Loucy (cell line): Measurements from ENCODE around the gene ZFP36.
A peak's percentile ranks its signal among the peaks of the same experiment; 100 is the strongest.
"Not testable (repeated sequence)": the region's sequence is repeated elsewhere in the genome, so short reads cannot be mapped to it uniquely, and the experiment has no call there.

Experiments used
- H2AFZ ChIP-seq: fragments of 200-600 bp; sonication (generic); 2 replicates; pipeline ENCODE4 v1.6.0; 2016; ENCODE audit warnings: antibody characterized with exemption, mild to moderate bottlenecking, low read length, moderate library complexity
- H3F3A ChIP-seq: fragments of 200-600 bp; 2 replicates; pipeline ENCODE4 v1.6.0; 2016; ENCODE audit warnings: antibody characterized with exemption, low read depth, mild to moderate bottlenecking
- H3K27me3 ChIP-seq: fragments of 200-600 bp; sonication (generic); 2 replicates; pipeline ENCODE4 v1.6.1; 2014; ENCODE audit warnings: low read length, mild to moderate bottlenecking; ENCODE audit not compliant: insufficient read depth, poor library complexity, severe bottlenecking
- H3K36me3 ChIP-seq: fragments of 200-600 bp; sonication (generic); 2 replicates; pipeline ENCODE4 v1.6.1; 2016; ENCODE audit warnings: low read length; ENCODE audit not compliant: insufficient read depth
- H3K4me1 ChIP-seq: fragments of 200-600 bp; sonication (generic); 2 replicates; pipeline ENCODE4 v1.5.1; 2014; ENCODE audit warnings: low read length, mild to moderate bottlenecking; ENCODE audit not compliant: insufficient read depth, poor library complexity, severe bottlenecking
- H3K4me2 ChIP-seq: fragments of 200-600 bp; sonication (generic); 2 replicates; pipeline ENCODE4 v1.6.0; 2014; ENCODE audit warnings: antibody characterized with exemption, low read length, low read depth, mild to moderate bottlenecking; ENCODE audit not compliant: poor library complexity, severe bottlenecking
- H3K4me3 ChIP-seq: fragments of 200-600 bp; sonication (generic); 2 replicates; pipeline ENCODE4 v1.5.1; 2014; ENCODE audit warnings: low read length, mild to moderate bottlenecking, mixed read lengths; ENCODE audit not compliant: poor library complexity, severe bottlenecking
- H3K79me2 ChIP-seq: fragments of 200-600 bp; sonication (generic); 2 replicates; pipeline ENCODE4 v1.6.1; 2014; ENCODE audit warnings: low read length; ENCODE audit not compliant: insufficient read depth
- H3K9ac ChIP-seq: fragments of 200-600 bp; sonication (generic); 2 replicates; pipeline ENCODE4 v1.6.0; 2014; ENCODE audit warnings: mild to moderate bottlenecking, low read depth, low read length, moderate library complexity; ENCODE audit not compliant: poor library complexity, severe bottlenecking
- H3K9me2 ChIP-seq: fragments of 200-600 bp; sonication (generic); replicated peaks from 2 replicates; pipeline ENCODE4 v1.6.1; 2016; ENCODE audit warnings: low read depth, low read length, mixed read lengths
- H3K9me3 ChIP-seq: fragments of 200-600 bp; sonication (generic); 2 replicates; pipeline ENCODE4 v1.6.1; 2014; ENCODE audit warnings: mild to moderate bottlenecking, antibody characterized with exemption, low read length, low read depth; ENCODE audit not compliant: insufficient read depth
- H4K20me1 ChIP-seq: fragments of 200-600 bp; sonication (generic); 2 replicates; pipeline ENCODE4 v1.6.0; 2014; ENCODE audit warnings: antibody characterized with exemption, low read length, mild to moderate bottlenecking; ENCODE audit not compliant: insufficient read depth, poor library complexity, severe bottlenecking
- EZH2phosphoT487 ChIP-seq: fragments of 200-600 bp; IDR thresholded peaks from 2 replicates; pipeline ENCODE4 v1.6.1; 2018; ENCODE audit warnings: antibody characterized with exemption, mild to moderate bottlenecking, moderate library complexity, borderline replicate concordance
- TF ChIP-seq, protein P1 (sequence below): fragments of 200-600 bp; sonication (generic); conservative IDR thresholded peaks from 2 replicates; pipeline ENCODE4 v1.5.1; 2014; ENCODE audit warnings: mild to moderate bottlenecking, antibody characterized with exemption, low read length

Gene ZFP36

GRCh38 chr19:39446365-39447084 lies 39.9 kb downstream of the ZFP36 start:
- no peaks in the 10 kb centered on the region for H3K36me3 ChIP-seq
- peaks cover 74% of the 10 kb centered on the region for H3K79me2 ChIP-seq
- TF ChIP-seq, protein P1, sequence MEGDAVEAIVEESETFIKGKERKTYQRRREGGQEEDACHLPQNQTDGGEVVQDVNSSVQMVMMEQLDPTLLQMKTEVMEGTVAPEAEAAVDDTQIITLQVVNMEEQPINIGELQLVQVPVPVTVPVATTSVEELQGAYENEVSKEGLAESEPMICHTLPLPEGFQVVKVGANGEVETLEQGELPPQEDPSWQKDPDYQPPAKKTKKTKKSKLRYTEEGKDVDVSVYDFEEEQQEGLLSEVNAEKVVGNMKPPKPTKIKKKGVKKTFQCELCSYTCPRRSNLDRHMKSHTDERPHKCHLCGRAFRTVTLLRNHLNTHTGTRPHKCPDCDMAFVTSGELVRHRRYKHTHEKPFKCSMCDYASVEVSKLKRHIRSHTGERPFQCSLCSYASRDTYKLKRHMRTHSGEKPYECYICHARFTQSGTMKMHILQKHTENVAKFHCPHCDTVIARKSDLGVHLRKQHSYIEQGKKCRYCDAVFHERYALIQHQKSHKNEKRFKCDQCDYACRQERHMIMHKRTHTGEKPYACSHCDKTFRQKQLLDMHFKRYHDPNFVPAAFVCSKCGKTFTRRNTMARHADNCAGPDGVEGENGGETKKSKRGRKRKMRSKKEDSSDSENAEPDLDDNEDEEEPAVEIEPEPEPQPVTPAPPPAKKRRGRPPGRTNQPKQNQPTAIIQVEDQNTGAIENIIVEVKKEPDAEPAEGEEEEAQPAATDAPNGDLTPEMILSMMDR, result no peak
- no peak for TF ChIP-seq EZH2phosphoT487
- H3K4me2 ChIP-seq, result peak overlapping the region; percentile 98
- no peaks in the 10 kb centered on the region for H3K27me3 ChIP-seq
- H3K4me3 ChIP-seq, result peak overlapping the region; percentile 83
- no peaks in the 10 kb centered on the region for H3F3A ChIP-seq
- H3K9ac ChIP-seq, result peak overlapping the region; percentile 91
- H3K9me2 ChIP-seq, result no peaks in the 10 kb centered on the region
- peaks cover 38% of the 10 kb centered on the region for H3K4me1 ChIP-seq
- H4K20me1 ChIP-seq, result peaks cover 40% of the 10 kb centered on the region
- H3K9me3 ChIP-seq, result no peaks in the 10 kb centered on the region
- no peak overlapping the region for H2AFZ ChIP-seq

GRCh38 chr19:39448271-39448670 lies 41.6 kb downstream of the ZFP36 start:
- Histone ChIP-seq H3K9ac (peak overlapping the region; percentile 56), H3K4me2 (peak overlapping the region; percentile 98)

GRCh38 chr19:39449116-39449797 lies 42.6 kb downstream of the ZFP36 start:
- H3K4me1 ChIP-seq, result peaks cover 38% of the 10 kb centered on the region
- H3F3A ChIP-seq, result no peaks in the 10 kb centered on the region
- H3K36me3 ChIP-seq, result peaks cover 16% of the 10 kb centered on the region; the same call in 1 of the 2 replicates
- peak overlapping the region; percentile 83 for H3K4me3 ChIP-seq
- no peak for TF ChIP-seq EZH2phosphoT487
- TF ChIP-seq, protein P1, result no peak
- H2AFZ ChIP-seq, result no peak overlapping the region
- peaks cover 92% of the 10 kb centered on the region for H3K79me2 ChIP-seq
- H3K9me3 ChIP-seq, result no peaks in the 10 kb centered on the region
- no peaks in the 10 kb centered on the region for H3K27me3 ChIP-seq
- peak overlapping the region; percentile 56 for H3K9ac ChIP-seq
- H3K4me2 ChIP-seq, result peak overlapping the region; percentile 98
- peaks cover 55% of the 10 kb centered on the region for H4K20me1 ChIP-seq
- H3K9me2 ChIP-seq, result no peaks in the 10 kb centered on the region

More at GRCh38 chr19:39448271-39448670, 41.6 kb downstream of the ZFP36 start:
- Histone ChIP-seq H3K9me3 (no peaks in the 10 kb centered on the region), H3F3A (no peaks in the 10 kb centered on the region), H3K9me2 (no peaks in the 10 kb centered on the region), H3K4me1 (peaks cover 38% of the 10 kb centered on the region), H3K36me3 (peaks cover 10% of the 10 kb centered on the region; the same call in 1 of the 2 replicates), H3K4me3 (peak overlapping the region; percentile 83), H4K20me1 (peaks cover 51% of the 10 kb centered on the region), H3K79me2 (peaks cover 91% of the 10 kb centered on the region), H2AFZ (no peak overlapping the region), H3K27me3 (no peaks in the 10 kb centered on the region)
- no peak for TF ChIP-seq EZH2phosphoT487
- TF ChIP-seq, protein P1, result no peak

- not testable (repeated sequence) for H3K9me3 ChIP-seq, H3K9me2 ChIP-seq, H3K4me3 ChIP-seq, H2AFZ ChIP-seq, H3F3A ChIP-seq, H3K9ac ChIP-seq, H3K27me3 ChIP-seq
- Histone ChIP-seq H3K36me3 (peaks cover 22% of the 10 kb centered on the region; the same call in 1 of the 2 replicates), H3K4me1 (peaks cover 32% of the 10 kb centered on the region), H3K79me2 (peaks cover 84% of the 10 kb centered on the region), H3K4me2 (peak overlapping the region; percentile 98), H4K20me1 (peaks cover 52% of the 10 kb centered on the region)
Observed at GRCh38 chr19:39451257-39451656, 44.6 kb downstream of the ZFP36 start.
